RWPE2 (cell line): ENCODE data around the gene PRMT9.

Source experiments
- ATAC-seq: fragments of 200-7000 bp; cut with Tn5 transposase; 3 replicates; pipeline ENCODE4 v1.9.1; 2021; ENCODE audit warnings: low read depth
- DNase-seq: peaks from one replicate; pipeline ENCODE4 v3.0.0-alpha.2; 2020; ENCODE audit warnings: low spot score
- H3K27ac ChIP-seq: fragments of 450-650 bp; 2 replicates; pipeline ENCODE4 v1.5.1; 2017; ENCODE audit warnings: mild to moderate bottlenecking; ENCODE audit not compliant: poor library complexity, severe bottlenecking
- H3K27me3 ChIP-seq: fragments of 250-450 bp; sonication (Bioruptor Pico); 2 replicates; pipeline ENCODE4 v1.5.1; 2021; ENCODE audit warnings: mild to moderate bottlenecking, moderate library complexity; ENCODE audit not compliant: insufficient read depth, poor library complexity, severe bottlenecking
- H3K36me3 ChIP-seq: fragments of 250-450 bp; sonication (Bioruptor Pico); 2 replicates; pipeline ENCODE4 v1.5.1; 2020; ENCODE audit warnings: low read depth, mild to moderate bottlenecking, moderate library complexity
- H3K4me1 ChIP-seq: fragments of 250-450 bp; sonication (Bioruptor Pico); 2 replicates; pipeline ENCODE4 v1.5.1; 2021; ENCODE audit warnings: mild to moderate bottlenecking, moderate library complexity; ENCODE audit not compliant: insufficient read depth, poor library complexity, severe bottlenecking
- H3K4me3 ChIP-seq: fragments of 250-450 bp; sonication (Bioruptor Pico); 2 replicates; pipeline ENCODE4 v1.5.1; 2021; ENCODE audit warnings: mild to moderate bottlenecking, moderate library complexity; ENCODE audit not compliant: severe bottlenecking
- H3K9me3 ChIP-seq: fragments of 250-450 bp; sonication (Bioruptor Pico); 2 replicates; pipeline ENCODE4 v1.5.1; 2021; ENCODE audit warnings: mild to moderate bottlenecking, moderate library complexity; ENCODE audit not compliant: severe bottlenecking
- TF ChIP-seq, protein P1 (sequence below): fragments of 450-650 bp; IDR thresholded peaks from one replicate; pipeline ENCODE4 v1.5.1; 2017; ENCODE audit warnings: mild to moderate bottlenecking, moderate library complexity; ENCODE audit not compliant: poor library complexity, severe bottlenecking

The PRMT9 gene

GRCh38 chr4:147599769-147600168, 84.2 kb downstream of the PRMT9 start:
- no peaks in the 10 kb centered on the region for H3K27me3 ChIP-seq
- TF ChIP-seq, protein P1, sequence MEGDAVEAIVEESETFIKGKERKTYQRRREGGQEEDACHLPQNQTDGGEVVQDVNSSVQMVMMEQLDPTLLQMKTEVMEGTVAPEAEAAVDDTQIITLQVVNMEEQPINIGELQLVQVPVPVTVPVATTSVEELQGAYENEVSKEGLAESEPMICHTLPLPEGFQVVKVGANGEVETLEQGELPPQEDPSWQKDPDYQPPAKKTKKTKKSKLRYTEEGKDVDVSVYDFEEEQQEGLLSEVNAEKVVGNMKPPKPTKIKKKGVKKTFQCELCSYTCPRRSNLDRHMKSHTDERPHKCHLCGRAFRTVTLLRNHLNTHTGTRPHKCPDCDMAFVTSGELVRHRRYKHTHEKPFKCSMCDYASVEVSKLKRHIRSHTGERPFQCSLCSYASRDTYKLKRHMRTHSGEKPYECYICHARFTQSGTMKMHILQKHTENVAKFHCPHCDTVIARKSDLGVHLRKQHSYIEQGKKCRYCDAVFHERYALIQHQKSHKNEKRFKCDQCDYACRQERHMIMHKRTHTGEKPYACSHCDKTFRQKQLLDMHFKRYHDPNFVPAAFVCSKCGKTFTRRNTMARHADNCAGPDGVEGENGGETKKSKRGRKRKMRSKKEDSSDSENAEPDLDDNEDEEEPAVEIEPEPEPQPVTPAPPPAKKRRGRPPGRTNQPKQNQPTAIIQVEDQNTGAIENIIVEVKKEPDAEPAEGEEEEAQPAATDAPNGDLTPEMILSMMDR = no peak
- peaks cover 23% of the 10 kb centered on the region for H3K4me1 ChIP-seq
- no peaks in the 10 kb centered on the region for H3K9me3 ChIP-seq
- ATAC-seq (no peak), DNase-seq (no peak)
- H3K4me3 ChIP-seq = no peak overlapping the region
- H3K27ac ChIP-seq = no peak overlapping the region
- no peaks in the 10 kb centered on the region for H3K36me3 ChIP-seq

DNA sequence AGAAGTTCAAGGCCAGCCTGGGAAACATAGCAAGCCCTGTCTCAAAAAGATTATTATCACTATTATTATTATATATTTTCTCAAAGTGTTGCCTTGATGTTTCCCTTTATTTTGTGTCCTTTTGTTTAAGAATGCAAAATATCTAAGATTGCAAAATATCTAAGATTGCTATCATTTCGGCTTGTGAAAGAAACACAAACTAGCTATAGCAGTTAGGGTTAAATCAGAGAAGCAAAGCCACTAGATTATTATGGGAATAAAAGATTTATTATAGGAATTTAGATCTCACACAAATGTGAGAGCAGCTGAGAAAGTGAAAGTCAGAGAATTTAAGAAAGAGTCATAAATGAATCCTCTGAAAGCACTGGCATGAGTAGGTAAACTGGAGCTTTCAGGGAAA, 84.8 kb downstream of the PRMT9 start:
- TF ChIP-seq, protein P1 = no peak
- Histone ChIP-seq H3K9me3 (no peaks in the 10 kb centered on the region), H3K36me3 (no peaks in the 10 kb centered on the region), H3K27ac (no peak overlapping the region), H3K27me3 (no peaks in the 10 kb centered on the region), H3K4me1 (peaks cover 23% of the 10 kb centered on the region), H3K4me3 (no peak overlapping the region)
- ATAC-seq (no peak), DNase-seq (no peak)

DNA sequence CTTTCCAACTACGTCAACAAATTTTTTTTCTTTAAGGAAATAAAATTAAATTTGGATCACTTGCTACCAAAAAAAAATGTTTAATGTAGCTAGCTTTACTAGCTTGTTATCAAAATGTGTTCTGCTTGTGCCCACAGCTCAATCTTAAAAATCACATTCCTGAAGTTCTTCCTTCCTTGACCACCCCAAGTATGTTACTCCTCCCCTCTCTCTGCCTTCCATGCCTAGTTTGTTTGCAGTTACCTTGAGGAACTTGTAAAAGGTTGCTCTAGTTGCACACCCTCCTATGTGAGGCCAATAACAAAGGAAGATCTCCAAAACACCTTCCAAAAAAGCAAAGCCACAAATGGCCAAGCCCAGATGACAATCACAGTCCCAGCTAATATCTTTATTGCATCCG, 86.4 kb downstream of the PRMT9 start:
- peak overlapping the region; percentile 38 for H3K27ac ChIP-seq
- TF ChIP-seq, protein P1 = no peak
- H3K4me1 ChIP-seq = peaks cover 23% of the 10 kb centered on the region
- ATAC-seq (no peak), DNase-seq (no peak)
- no peak overlapping the region for H3K4me3 ChIP-seq
- H3K27me3 ChIP-seq = no peaks in the 10 kb centered on the region
- H3K9me3 ChIP-seq = no peaks in the 10 kb centered on the region
- no peaks in the 10 kb centered on the region for H3K36me3 ChIP-seq

- TF ChIP-seq, protein P1 = no peak
- peaks cover 23% of the 10 kb centered on the region for H3K4me1 ChIP-seq
- no peaks in the 10 kb centered on the region for H3K9me3 ChIP-seq
- H3K36me3 ChIP-seq = no peaks in the 10 kb centered on the region
- peak overlapping the region; percentile 38 for H3K27ac ChIP-seq
- no peak overlapping the region for H3K4me3 ChIP-seq
- DNase-seq (peak; percentile 77), ATAC-seq (peak; percentile 93)
- no peaks in the 10 kb centered on the region for H3K27me3 ChIP-seq
Measured at GRCh38 chr4:147596981-147597380, 87.0 kb downstream of the PRMT9 start.

- Histone ChIP-seq H3K36me3 (no peaks in the 10 kb centered on the region), H3K4me1 (peaks cover 23% of the 10 kb centered on the region), H3K27me3 (no peaks in the 10 kb centered on the region), H3K4me3 (no peak overlapping the region), H3K9me3 (no peaks in the 10 kb centered on the region), H3K27ac (peak overlapping the region; percentile 38)
- DNase-seq (no peak), ATAC-seq (peak; percentile 53)
- TF ChIP-seq, protein P1 = peak; percentile 32
Measured at GRCh38 chr4:147596377-147596776, 87.6 kb downstream of the PRMT9 start.
